DOHH2 (cell line): Measurements from ENCODE around the gene KRT12.

Experiments
- H3F3A ChIP-seq: fragments of 200-600 bp; sonication (generic), shearing (Covaris generic); 2 replicates; pipeline ENCODE4 v1.6.0; 2016; ENCODE audit warnings: antibody characterized with exemption, mild to moderate bottlenecking; ENCODE audit not compliant: control insufficient read depth, insufficient read depth
- H3K27ac ChIP-seq: fragments of 200-600 bp; sonication (generic); 2 replicates; pipeline ENCODE4 v1.5.1; 2014; ENCODE audit warnings: low read depth, mild to moderate bottlenecking, low read length, moderate library complexity
- H3K27me3 ChIP-seq: fragments of 200-600 bp; sonication (generic); 2 replicates; pipeline ENCODE4 v1.6.1; 2014; ENCODE audit warnings: mild to moderate bottlenecking, low read length, mixed read lengths; ENCODE audit not compliant: control insufficient read depth
- H3K36me3 ChIP-seq: fragments of 200-600 bp; sonication (generic); 2 replicates; pipeline ENCODE4 v1.6.1; 2014; ENCODE audit warnings: mild to moderate bottlenecking, low read length, moderate library complexity, mixed read lengths; ENCODE audit not compliant: control insufficient read depth
- H3K4me1 ChIP-seq: fragments of 200-600 bp; sonication (generic); 2 replicates; pipeline ENCODE4 v1.6.1; 2014; ENCODE audit warnings: mild to moderate bottlenecking, low read length, mixed read lengths; ENCODE audit not compliant: control insufficient read depth
- H3K4me2 ChIP-seq: fragments of 200-600 bp; sonication (generic); 2 replicates; pipeline ENCODE4 v1.6.0; 2014; ENCODE audit warnings: mild to moderate bottlenecking, low read length, moderate library complexity
- H3K4me3 ChIP-seq: fragments of 200-600 bp; sonication (generic); 2 replicates; pipeline ENCODE4 v1.5.1; 2014; ENCODE audit warnings: mild to moderate bottlenecking, low read length, mixed read lengths
- H3K79me2 ChIP-seq: fragments of 200-600 bp; sonication (generic); 2 replicates; pipeline ENCODE4 v1.6.1; 2014; ENCODE audit warnings: mild to moderate bottlenecking, low read length, mixed read lengths; ENCODE audit not compliant: control insufficient read depth
- H3K9me2 ChIP-seq: fragments of 200-600 bp; sonication (generic); replicated peaks from 2 replicates; pipeline ENCODE4 v1.6.1; 2014; ENCODE audit warnings: mild to moderate bottlenecking, low read length, mixed read lengths; ENCODE audit not compliant: control insufficient read depth
- H3K9me3 ChIP-seq: fragments of 200-600 bp; sonication (generic); 2 replicates; pipeline ENCODE4 v1.6.1; 2014; ENCODE audit warnings: antibody characterized with exemption, low read length, mixed read lengths; ENCODE audit not compliant: control insufficient read depth, insufficient read depth
- H4K20me1 ChIP-seq: fragments of 200-600 bp; sonication (generic); 2 replicates; pipeline ENCODE4 v1.6.0; 2014; ENCODE audit warnings: low read depth, mild to moderate bottlenecking, antibody characterized with exemption, low read length, moderate library complexity; ENCODE audit not compliant: control insufficient read depth, insufficient read depth
- CTCF ChIP-seq: fragments of 200-600 bp; sonication (generic); IDR thresholded peaks from one replicate; pipeline ENCODE4 v1.5.1; 2014; ENCODE audit warnings: antibody characterized with exemption, mild to moderate bottlenecking, low read depth, low read length; ENCODE audit not compliant: poor library complexity, severe bottlenecking
- EZH2phosphoT487 ChIP-seq: fragments of 200-600 bp; sonication (generic); IDR thresholded peaks from 2 replicates; pipeline ENCODE4 v1.6.1; 2017; ENCODE audit warnings: borderline replicate concordance, mild to moderate bottlenecking, antibody characterized with exemption, low read length, moderate library complexity, mixed read lengths

KRT12 gene

DNA sequence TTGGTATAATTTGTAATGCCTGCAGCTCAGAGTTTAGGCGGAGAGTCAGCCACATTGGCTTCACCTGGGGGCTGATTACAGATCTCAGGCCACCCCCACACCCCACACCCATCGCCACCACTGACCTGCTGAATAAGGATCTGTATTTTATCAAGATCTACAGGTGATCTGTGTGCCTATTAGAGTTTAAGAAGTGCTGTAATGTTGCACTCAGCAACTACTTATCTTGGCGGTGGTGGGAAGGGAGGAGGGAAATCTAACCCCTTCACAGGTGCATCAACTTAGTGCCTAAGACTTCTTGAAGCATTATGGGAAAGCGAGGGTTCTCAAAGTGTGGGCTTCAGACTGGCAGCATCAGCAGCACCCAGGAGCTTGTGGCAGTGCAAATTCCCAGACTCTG, 35.5 kb upstream of the KRT12 start:
- Histone ChIP-seq H3K4me3 (no peak overlapping the region), H4K20me1 (no peaks in the 10 kb centered on the region), H3K4me1 (no peaks in the 10 kb centered on the region), H3K9me2 (no peaks in the 10 kb centered on the region), H3K27me3 (no peaks in the 10 kb centered on the region), H3K36me3 (no peaks in the 10 kb centered on the region), H3K9me3 (no peaks in the 10 kb centered on the region), H3K4me2 (no peak overlapping the region), H3F3A (no peaks in the 10 kb centered on the region), H3K27ac (no peak overlapping the region), H3K79me2 (no peaks in the 10 kb centered on the region)
- no peak for TF ChIP-seq CTCF
- TF ChIP-seq EZH2phosphoT487, result no peak

- H3K4me3 ChIP-seq, result no peak overlapping the region
- no peak overlapping the region for H3K4me2 ChIP-seq
- no peaks in the 10 kb centered on the region for H3K36me3 ChIP-seq
- H3K9me2 ChIP-seq, result no peaks in the 10 kb centered on the region
- no peaks in the 10 kb centered on the region for H3F3A ChIP-seq
- H3K79me2 ChIP-seq, result no peaks in the 10 kb centered on the region
- H3K4me1 ChIP-seq, result no peaks in the 10 kb centered on the region
- no peaks in the 10 kb centered on the region for H3K9me3 ChIP-seq
- TF ChIP-seq EZH2phosphoT487 (no peak), CTCF (no peak)
- H3K27ac ChIP-seq, result no peak overlapping the region
- H4K20me1 ChIP-seq, result no peaks in the 10 kb centered on the region
- H3K27me3 ChIP-seq, result no peaks in the 10 kb centered on the region
Measured at GRCh38 chr17:40901981-40902474, 35.0 kb upstream of the KRT12 start.

- no peaks in the 10 kb centered on the region for H3K9me3 ChIP-seq
- no peaks in the 10 kb centered on the region for H3K9me2 ChIP-seq
- no peaks in the 10 kb centered on the region for H3K79me2 ChIP-seq
- H3K27ac ChIP-seq, result no peak overlapping the region
- no peak overlapping the region for H3K4me3 ChIP-seq
- H3K27me3 ChIP-seq, result no peaks in the 10 kb centered on the region
- no peaks in the 10 kb centered on the region for H3K36me3 ChIP-seq
- H3K4me2 ChIP-seq, result no peak overlapping the region
- H3K4me1 ChIP-seq, result no peaks in the 10 kb centered on the region
- TF ChIP-seq CTCF (no peak), EZH2phosphoT487 (no peak)
- no peaks in the 10 kb centered on the region for H4K20me1 ChIP-seq
- H3F3A ChIP-seq, result no peaks in the 10 kb centered on the region
Measured at GRCh38 chr17:40900809-40901356, 33.9 kb upstream of the KRT12 start.
